Measurements from ENCODE around the gene SRCIN1.

Gene SRCIN1

DNA sequence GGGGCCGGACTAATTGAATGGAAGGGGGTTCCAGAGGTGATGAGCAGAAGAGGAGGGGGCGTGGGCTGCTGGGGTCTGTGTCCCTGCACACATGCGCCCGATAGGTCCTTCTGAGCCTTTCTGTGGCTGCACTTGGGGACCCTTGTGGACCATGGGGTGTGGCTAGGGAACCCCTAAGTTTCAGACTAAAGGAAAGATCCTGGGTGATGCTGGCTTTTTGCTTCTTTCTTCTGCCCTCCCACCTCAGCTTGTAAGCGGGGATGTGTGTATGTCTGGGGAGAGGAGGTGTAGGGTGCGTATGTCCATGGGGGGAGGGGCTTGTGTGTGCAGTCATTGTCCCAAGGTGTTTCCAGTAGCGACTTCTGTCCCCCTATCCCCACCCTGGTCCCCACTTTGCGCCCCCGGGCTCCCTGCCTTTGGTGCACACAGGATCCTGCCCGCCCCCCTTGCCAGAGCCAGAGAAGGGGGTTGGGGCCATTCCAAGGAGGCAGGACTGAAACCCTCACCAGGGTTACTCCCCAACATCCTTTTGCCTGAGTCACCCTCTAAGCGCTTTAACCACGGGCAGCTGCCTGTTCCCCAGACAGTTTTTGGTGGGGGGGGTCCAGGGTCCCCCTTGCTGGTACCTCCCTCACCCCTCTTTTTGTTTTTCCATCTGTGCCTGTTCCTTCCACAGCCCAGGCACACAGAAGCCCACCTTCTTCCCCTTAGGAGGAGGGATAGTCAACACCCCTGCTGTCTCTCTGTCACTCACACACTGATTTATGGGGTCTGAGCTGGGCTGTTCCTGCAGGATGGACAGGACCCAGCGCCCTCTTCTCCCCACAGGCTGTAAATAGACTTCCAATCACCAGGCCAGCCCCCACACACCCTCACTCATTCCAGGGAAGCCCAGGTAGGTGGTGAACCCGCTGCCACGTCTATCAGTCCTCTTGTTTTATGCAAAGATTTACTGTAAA lies 94.3 kb downstream of the SRCIN1 start:
- H3K27me3 ChIP-seq (replicated peaks; ENCODE audit: control insufficient read depth, insufficient read depth, low read length), result no peaks in the 10 kb centered on the region; the same call in 1 of the 2 replicates
- no peaks in the 10 kb centered on the region for H3K36me3 ChIP-seq (ENCODE audit: control insufficient read depth, insufficient read depth, low read length)
- H3K4me3 ChIP-seq (replicated peaks; ENCODE audit: low read depth, low read length), result no peak overlapping the region
- DNase-seq (ENCODE audit: extremely low read depth, insufficient read length), result no peak
- TF ChIP-seq, protein P1, sequence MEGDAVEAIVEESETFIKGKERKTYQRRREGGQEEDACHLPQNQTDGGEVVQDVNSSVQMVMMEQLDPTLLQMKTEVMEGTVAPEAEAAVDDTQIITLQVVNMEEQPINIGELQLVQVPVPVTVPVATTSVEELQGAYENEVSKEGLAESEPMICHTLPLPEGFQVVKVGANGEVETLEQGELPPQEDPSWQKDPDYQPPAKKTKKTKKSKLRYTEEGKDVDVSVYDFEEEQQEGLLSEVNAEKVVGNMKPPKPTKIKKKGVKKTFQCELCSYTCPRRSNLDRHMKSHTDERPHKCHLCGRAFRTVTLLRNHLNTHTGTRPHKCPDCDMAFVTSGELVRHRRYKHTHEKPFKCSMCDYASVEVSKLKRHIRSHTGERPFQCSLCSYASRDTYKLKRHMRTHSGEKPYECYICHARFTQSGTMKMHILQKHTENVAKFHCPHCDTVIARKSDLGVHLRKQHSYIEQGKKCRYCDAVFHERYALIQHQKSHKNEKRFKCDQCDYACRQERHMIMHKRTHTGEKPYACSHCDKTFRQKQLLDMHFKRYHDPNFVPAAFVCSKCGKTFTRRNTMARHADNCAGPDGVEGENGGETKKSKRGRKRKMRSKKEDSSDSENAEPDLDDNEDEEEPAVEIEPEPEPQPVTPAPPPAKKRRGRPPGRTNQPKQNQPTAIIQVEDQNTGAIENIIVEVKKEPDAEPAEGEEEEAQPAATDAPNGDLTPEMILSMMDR (IDR thresholded peaks at IDR 0.05; ENCODE audit: insufficient read depth, low read length, poor library complexity, severe bottlenecking), result no peak

DNA sequence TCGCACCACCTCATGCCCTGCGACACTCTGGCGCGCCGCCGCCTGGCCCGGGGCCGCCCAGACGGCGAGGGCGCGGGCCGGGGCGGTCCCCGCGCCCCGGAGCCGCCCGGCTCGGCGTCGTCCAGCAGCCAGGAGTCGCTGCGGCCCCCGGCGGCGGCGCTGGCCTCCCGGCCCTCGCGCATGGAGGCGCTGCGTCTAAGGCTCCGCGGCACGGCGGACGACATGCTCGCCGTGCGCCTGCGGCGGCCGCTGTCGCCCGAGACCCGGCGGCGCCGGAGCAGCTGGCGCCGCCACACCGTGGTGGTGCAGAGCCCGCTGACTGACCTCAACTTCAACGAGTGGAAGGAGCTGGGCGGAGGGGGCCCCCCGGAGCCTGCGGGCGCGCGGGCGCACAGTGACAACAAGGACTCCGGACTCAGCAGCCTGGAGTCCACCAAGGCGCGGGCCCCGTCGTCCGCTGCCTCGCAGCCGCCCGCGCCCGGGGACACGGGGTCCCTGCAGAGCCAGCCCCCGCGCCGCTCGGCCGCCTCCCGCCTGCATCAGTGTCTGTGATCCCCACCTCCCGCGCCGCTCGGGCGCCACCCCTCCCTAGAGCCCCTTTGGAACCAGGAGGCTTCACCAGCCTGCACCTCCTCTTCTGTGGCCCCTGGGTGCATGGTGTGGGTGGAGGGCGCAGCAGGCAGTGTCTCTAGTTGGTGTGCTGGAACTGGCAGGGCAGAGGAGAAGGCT lies 95.2 kb downstream of the SRCIN1 start:
- no peaks in the 10 kb centered on the region; the same call in 1 of the 2 replicates for H3K27me3 ChIP-seq (replicated peaks; ENCODE audit: control insufficient read depth, insufficient read depth, low read length)
- no peak overlapping the region for H3K4me3 ChIP-seq (replicated peaks; ENCODE audit: low read depth, low read length)
- no peaks in the 10 kb centered on the region for H3K36me3 ChIP-seq (ENCODE audit: control insufficient read depth, insufficient read depth, low read length)
- TF ChIP-seq, protein P1 (IDR thresholded peaks at IDR 0.05; ENCODE audit: insufficient read depth, low read length, poor library complexity, severe bottlenecking), result no peak
- DNase-seq (ENCODE audit: extremely low read depth, insufficient read length), result no peak

DNA sequence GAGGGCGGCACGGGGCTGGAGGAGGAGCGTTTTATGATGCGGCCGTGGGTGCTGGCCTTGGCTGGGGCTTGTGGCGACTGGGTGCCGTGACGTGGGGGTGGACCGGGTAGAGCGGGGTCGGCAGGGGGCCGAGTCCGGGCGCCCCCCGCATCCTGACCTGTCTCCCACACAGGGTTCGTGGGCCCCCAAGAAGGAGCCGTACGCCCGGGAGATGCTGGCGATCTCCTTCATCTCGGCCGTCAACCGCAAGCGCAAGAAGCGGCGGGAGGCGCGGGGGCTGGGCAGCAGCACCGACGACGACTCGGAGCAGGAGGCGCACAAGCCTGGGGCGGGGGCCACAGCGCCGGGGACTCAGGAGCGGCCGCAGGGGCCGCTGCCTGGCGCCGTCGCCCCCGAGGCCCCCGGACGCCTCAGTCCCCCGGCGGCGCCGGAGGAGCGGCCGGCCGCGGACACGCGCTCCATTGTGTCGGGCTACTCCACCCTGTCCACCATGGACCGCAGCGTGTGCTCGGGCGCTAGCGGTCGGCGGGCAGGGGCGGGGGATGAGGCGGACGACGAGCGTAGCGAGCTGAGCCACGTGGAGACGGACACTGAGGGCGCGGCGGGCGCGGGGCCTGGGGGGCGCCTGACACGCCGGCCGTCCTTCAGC lies 95.9 kb downstream of the SRCIN1 start:
- Histone ChIP-seq H3K4me3 (replicated peaks; ENCODE audit: low read depth, low read length) (no peak overlapping the region), H3K36me3 (ENCODE audit: control insufficient read depth, insufficient read depth, low read length) (no peaks in the 10 kb centered on the region), H3K27me3 (replicated peaks; ENCODE audit: control insufficient read depth, insufficient read depth, low read length) (no peaks in the 10 kb centered on the region; the same call in 1 of the 2 replicates)
- TF ChIP-seq, protein P1 (IDR thresholded peaks at IDR 0.05; ENCODE audit: insufficient read depth, low read length, poor library complexity, severe bottlenecking), result no peak
- no peak for DNase-seq (ENCODE audit: extremely low read depth, insufficient read length)

DNA sequence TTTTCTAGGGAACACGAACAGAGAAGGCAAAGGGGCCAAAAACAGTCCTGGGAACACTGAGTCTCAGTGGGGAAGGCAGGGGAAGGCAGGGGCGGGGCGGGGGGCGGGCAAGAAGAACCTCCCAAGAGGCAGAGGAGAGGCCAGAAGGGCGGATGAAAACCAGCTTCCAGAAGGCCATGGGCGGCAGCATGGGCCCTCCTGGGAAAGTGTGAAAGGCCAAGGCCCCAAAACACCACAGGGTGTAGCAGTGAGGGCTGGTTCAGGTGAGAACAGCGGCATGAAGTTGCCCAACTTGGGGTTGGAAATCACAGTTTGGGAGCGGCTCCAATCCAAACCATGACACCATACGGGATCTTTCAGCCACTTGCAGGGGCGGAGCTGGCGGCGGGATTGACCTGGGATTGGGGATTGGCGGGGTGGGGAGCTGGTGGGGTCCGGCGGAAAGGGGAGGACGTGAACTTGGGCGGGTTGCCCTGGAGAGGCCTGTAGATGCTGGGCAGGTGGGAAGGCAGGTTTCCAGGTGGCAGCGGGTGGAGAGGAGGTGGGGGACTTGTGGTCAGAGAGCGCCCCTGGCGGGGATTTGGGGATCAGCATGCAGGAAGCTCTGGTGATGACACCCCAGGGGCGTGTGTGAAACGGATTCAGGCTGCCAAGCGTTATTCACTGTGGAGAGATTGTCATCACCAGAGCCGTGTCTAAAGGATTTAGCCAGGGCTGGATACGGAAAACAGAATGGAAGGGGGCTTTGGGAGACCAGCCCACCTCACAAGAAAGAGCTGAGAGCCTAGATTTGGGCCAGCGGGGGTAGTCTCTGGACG lies 96.6 kb downstream of the SRCIN1 start:
- DNase-seq (ENCODE audit: extremely low read depth, insufficient read length), result peak; percentile 64
- no peaks in the 10 kb centered on the region; the same call in 1 of the 2 replicates for H3K27me3 ChIP-seq (replicated peaks; ENCODE audit: control insufficient read depth, insufficient read depth, low read length)
- H3K4me3 ChIP-seq (replicated peaks; ENCODE audit: low read depth, low read length), result no peak overlapping the region
- TF ChIP-seq, protein P1 (IDR thresholded peaks at IDR 0.05; ENCODE audit: insufficient read depth, low read length, poor library complexity, severe bottlenecking), result peak; percentile 91
- H3K36me3 ChIP-seq (ENCODE audit: control insufficient read depth, insufficient read depth, low read length), result no peaks in the 10 kb centered on the region

DNA sequence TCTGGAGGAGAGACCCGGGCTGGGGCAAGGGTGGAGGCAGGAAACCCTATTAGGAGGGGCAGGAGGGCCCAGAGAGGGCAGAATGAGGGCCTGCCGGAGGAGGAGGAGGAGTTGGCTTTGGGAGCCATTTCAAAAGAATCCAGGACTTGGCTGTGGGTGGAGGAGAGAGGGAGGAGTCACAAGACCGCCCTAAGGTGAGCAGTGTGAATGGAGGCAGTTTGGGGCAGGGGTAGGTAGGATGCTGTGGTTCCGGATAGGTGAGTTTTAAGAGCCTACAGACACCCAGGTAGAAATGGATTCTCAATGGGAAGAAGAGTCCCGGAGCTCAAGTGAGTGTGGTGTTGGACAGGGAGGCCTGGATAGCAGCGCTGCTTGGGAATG lies 97.2 kb downstream of the SRCIN1 start:
- no peak overlapping the region for H3K4me3 ChIP-seq (replicated peaks; ENCODE audit: low read depth, low read length)
- H3K27me3 ChIP-seq (replicated peaks; ENCODE audit: control insufficient read depth, insufficient read depth, low read length), result no peaks in the 10 kb centered on the region; the same call in 1 of the 2 replicates
- H3K36me3 ChIP-seq (ENCODE audit: control insufficient read depth, insufficient read depth, low read length), result no peaks in the 10 kb centered on the region
- DNase-seq (ENCODE audit: extremely low read depth, insufficient read length), result no peak
- TF ChIP-seq, protein P1 (IDR thresholded peaks at IDR 0.05; ENCODE audit: insufficient read depth, low read length, poor library complexity, severe bottlenecking), result no peak

All from GM06990 (cell line).